ENCODE data around the gene BGLAP.

BGLAP gene

GRCh38 chr1:156263288-156263655 is 21.3 kb downstream of the BGLAP start:
- TF ChIP-seq EZH2 (IDR thresholded peaks at IDR 0.05; ENCODE audit: borderline replicate concordance, low read depth, low read length, severe bottlenecking) = no peak
- no peak for TF ChIP-seq CTCF (IDR thresholded peaks at IDR 0.05; ENCODE audit: borderline replicate concordance, extremely low read depth, low read length, poor library complexity, severe bottlenecking)
- no peak for ATAC-seq (ENCODE audit: insufficient read depth, low read depth)
- Histone ChIP-seq H3K9me3 (ENCODE audit: insufficient read depth, low read length, severe bottlenecking) (no peaks in the 10 kb centered on the region), H3K27ac (ENCODE audit: low read length) (no peak overlapping the region), H3K4me2 (ENCODE audit: insufficient read depth, low read length) (no peak overlapping the region), H3K4me1 (ENCODE audit: insufficient read depth, low read length) (no peaks in the 10 kb centered on the region), H3K27me3 (ENCODE audit: insufficient read depth, low read length, poor library complexity) (no peaks in the 10 kb centered on the region), H2AFZ (ENCODE audit: low read depth, low read length) (no peak overlapping the region), H3K36me3 (ENCODE audit: insufficient read depth, low read length) (peaks cover 95% of the 10 kb centered on the region), H3K9ac (ENCODE audit: low read depth, low read length) (no peak overlapping the region), H3K79me2 (ENCODE audit: insufficient read depth, low read length) (no peaks in the 10 kb centered on the region), H3K4me3 (ENCODE audit: low read depth in 1 of 2, low read length in 2 of 2) (no peak overlapping the region), H4K20me1 (ENCODE audit: insufficient read depth, low read length) (no peaks in the 10 kb centered on the region)
- DNase-seq = no peak

GRCh38 chr1:156266051-156266450 is 24.1 kb downstream of the BGLAP start:
- Histone ChIP-seq H2AFZ (ENCODE audit: low read depth, low read length) (no peak overlapping the region), H4K20me1 (ENCODE audit: insufficient read depth, low read length) (no peaks in the 10 kb centered on the region), H3K79me2 (ENCODE audit: insufficient read depth, low read length) (no peaks in the 10 kb centered on the region), H3K4me1 (ENCODE audit: insufficient read depth, low read length) (no peaks in the 10 kb centered on the region), H3K9ac (ENCODE audit: low read depth, low read length) (no peak overlapping the region), H3K27ac (ENCODE audit: low read length) (no peak overlapping the region), H3K9me3 (ENCODE audit: insufficient read depth, low read length, severe bottlenecking) (no peaks in the 10 kb centered on the region), H3K36me3 (ENCODE audit: insufficient read depth, low read length) (peaks cover 94% of the 10 kb centered on the region), H3K4me2 (ENCODE audit: insufficient read depth, low read length) (no peak overlapping the region), H3K4me3 (ENCODE audit: low read depth in 1 of 2, low read length in 2 of 2) (no peak overlapping the region), H3K27me3 (ENCODE audit: insufficient read depth, low read length, poor library complexity) (no peaks in the 10 kb centered on the region)
- TF ChIP-seq EZH2 (IDR thresholded peaks at IDR 0.05; ENCODE audit: borderline replicate concordance, low read depth, low read length, severe bottlenecking) = no peak
- ATAC-seq (ENCODE audit: insufficient read depth, low read depth) (no peak), DNase-seq (no peak)

- no peak overlapping the region for H3K27ac ChIP-seq (ENCODE audit: low read length)
- H3K4me1 ChIP-seq (ENCODE audit: insufficient read depth, low read length) = no peaks in the 10 kb centered on the region
- peaks cover 3% of the 10 kb centered on the region; the same call in 1 of the 2 replicates for H3K79me2 ChIP-seq (ENCODE audit: insufficient read depth, low read length)
- H3K36me3 ChIP-seq (ENCODE audit: insufficient read depth, low read length) = peaks cover 96% of the 10 kb centered on the region
- 0 out of 2 replicates have a peak, but pooled peaks cover 6% of the 10 kb centered on the region for H4K20me1 ChIP-seq (ENCODE audit: insufficient read depth, low read length)
- no peaks in the 10 kb centered on the region for H3K27me3 ChIP-seq (ENCODE audit: insufficient read depth, low read length, poor library complexity)
- ATAC-seq (ENCODE audit: insufficient read depth, low read depth) (no peak), DNase-seq (no peak)
- H2AFZ ChIP-seq (ENCODE audit: low read depth, low read length) = no peak overlapping the region
- no peak overlapping the region for H3K4me3 ChIP-seq (ENCODE audit: low read depth in 1 of 2, low read length in 2 of 2)
- no peaks in the 10 kb centered on the region for H3K9me3 ChIP-seq (ENCODE audit: insufficient read depth, low read length, severe bottlenecking)
- TF ChIP-seq EZH2 (IDR thresholded peaks at IDR 0.05; ENCODE audit: borderline replicate concordance, low read depth, low read length, severe bottlenecking) = no peak
- no peak for TF ChIP-seq CTCF (IDR thresholded peaks at IDR 0.05; ENCODE audit: borderline replicate concordance, extremely low read depth, low read length, poor library complexity, severe bottlenecking)
- no peak overlapping the region for H3K9ac ChIP-seq (ENCODE audit: low read depth, low read length)
- H3K4me2 ChIP-seq (ENCODE audit: insufficient read depth, low read length) = no peak overlapping the region
Measured at GRCh38 chr1:156268336-156268735, 26.4 kb downstream of the BGLAP start.

- no peaks in the 10 kb centered on the region for H3K9me3 ChIP-seq (ENCODE audit: insufficient read depth, low read length, severe bottlenecking)
- 0 out of 2 replicates have a peak, but pooled peaks cover 6% of the 10 kb centered on the region for H4K20me1 ChIP-seq (ENCODE audit: insufficient read depth, low read length)
- DNase-seq (no peak), ATAC-seq (ENCODE audit: insufficient read depth, low read depth) (no peak)
- no peak for TF ChIP-seq CTCF (IDR thresholded peaks at IDR 0.05; ENCODE audit: borderline replicate concordance, extremely low read depth, low read length, poor library complexity, severe bottlenecking)
- TF ChIP-seq EZH2 (IDR thresholded peaks at IDR 0.05; ENCODE audit: borderline replicate concordance, low read depth, low read length, severe bottlenecking) = no peak
- peaks cover 3% of the 10 kb centered on the region; the same call in 1 of the 2 replicates for H3K79me2 ChIP-seq (ENCODE audit: insufficient read depth, low read length)
- H3K36me3 ChIP-seq (ENCODE audit: insufficient read depth, low read length) = peaks cover 98% of the 10 kb centered on the region
- no peak overlapping the region for H3K4me2 ChIP-seq (ENCODE audit: insufficient read depth, low read length)
- no peak overlapping the region for H3K4me3 ChIP-seq (ENCODE audit: low read depth in 1 of 2, low read length in 2 of 2)
- H3K4me1 ChIP-seq (ENCODE audit: insufficient read depth, low read length) = no peaks in the 10 kb centered on the region
- H3K27me3 ChIP-seq (ENCODE audit: insufficient read depth, low read length, poor library complexity) = no peaks in the 10 kb centered on the region
- H2AFZ ChIP-seq (ENCODE audit: low read depth, low read length) = no peak overlapping the region
- H3K9ac ChIP-seq (ENCODE audit: low read depth, low read length) = no peak overlapping the region
- no peak overlapping the region for H3K27ac ChIP-seq (ENCODE audit: low read length)
Measured at GRCh38 chr1:156270314-156270713, 28.3 kb downstream of the BGLAP start.

Measured in DND-41 (cell line).